Transverse colon (tissue), 4 donors: ENCODE data around the gene MOB1B. TPM values are rescaled to one million over a fixed set of nuclear protein-coding genes. Genes with fewer than 3 reads are reported as not detected.
A peak's percentile ranks its signal among the peaks of the same experiment; 100 is the strongest.

ENCODE experiments used
- DNase-seq: peaks from one replicate; pipeline ENCODE4 v3.0.0-alpha.2; 2019
- H3K27ac ChIP-seq, 4 donors: fragments of 200-600 bp; sonication (generic); 2 replicates each; pipeline ENCODE4 v1.5.1; 2016 to 2018; ENCODE audit warnings: inconsistent platforms in 4 of 4
- H3K27me3 ChIP-seq: fragments of 200-600 bp; sonication (generic); 2 replicates; pipeline ENCODE4 v1.5.1; 2017; ENCODE audit warnings: inconsistent platforms
- H3K36me3 ChIP-seq, 4 donors: fragments of 200-600 bp; sonication (generic); 2 replicates each; pipeline ENCODE4 v1.5.1; 2017 to 2019; ENCODE audit warnings: inconsistent platforms in 4 of 4
- H3K4me1 ChIP-seq, 4 donors: fragments of 200-600 bp; sonication (generic); 2 replicates each; pipeline ENCODE4 v1.5.1; 2017 to 2020; ENCODE audit warnings: inconsistent platforms in 4 of 4
- H3K4me3 ChIP-seq, 4 donors: fragments of 200-600 bp; sonication (generic); 1 replicate in 1 of 4; 2 replicates in 3 of 4; pipeline versions ENCODE4 v1.5.1 to v1.6.1; 2017 to 2019; ENCODE audit warnings: inconsistent platforms in 4 of 4
- H3K9me3 ChIP-seq, 2 donors: fragments of 200-600 bp; sonication (generic); 2 replicates each; pipeline ENCODE4 v1.5.1; 2017 to 2019; ENCODE audit warnings: inconsistent platforms in 2 of 2
- CTCF ChIP-seq, 5 experiments: fragments of 200-600 bp in 3 of 5; fragments of 450-650 bp in 2 of 5; sonication (generic) in 3 of 5; IDR thresholded peaks; 1 replicate in 2 of 5; 2 replicates in 3 of 5; pipeline ENCODE4 v1.5.1; 2016 to 2017; ENCODE audit warnings: antibody characterized with exemption in 5 of 5, inconsistent platforms in 3 of 5, mild to moderate bottlenecking in 2 of 5, moderate library complexity in 1 of 5
- EP300 ChIP-seq: sonication (generic); formaldehyde crosslinking; IDR thresholded peaks from one replicate; pipeline ENCODE4 v1.6.1; 2017; ENCODE audit warnings: antibody characterized with exemption, low read depth
- POLR2A ChIP-seq: fragments of 450-650 bp; IDR thresholded peaks from one replicate; pipeline ENCODE4 v1.6.1; 2016; ENCODE audit warnings: antibody characterized with exemption, mild to moderate bottlenecking, moderate library complexity
- POLR2AphosphoS5 ChIP-seq, 3 donors: sonication (generic); formaldehyde crosslinking; IDR thresholded peaks; one replicate each; pipeline ENCODE4 v1.6.1; 2016; ENCODE audit warnings: antibody characterized with exemption in 3 of 3
- WGBS, 2 donors: methylation state at CpG; one replicate each; pipeline ENCODE4 v1.1.5; 2018; ENCODE audit warnings: low coverage in 1 of 2; 5-methylcytosine and 5-hydroxymethylcytosine counted together
- in situ Hi-C, 4 donors: fragments of 200-750 bp; cut with MboI; loops; one replicate each; pipeline versions ENCODE4 v1.15.0 to v1.15.1; 2017; ENCODE audit warnings: low sequenced_read_pairs in 3 of 4, low pct_ligation_motif_present in 1 of 4, low pct_unique_long_range_greater_than_20kb in 1 of 4
- intact Hi-C: fragments of 100-400 bp; cut with DNase I; formaldehyde crosslinking; loops from one replicate; pipeline ENCODE4 v1.15.1; 2023; ENCODE audit warnings: low total_unique reads
- total RNA-seq, 4 donors: library from RNA; depleted of rRNA; stranded (reverse); fragments of >200 nt; gene quantifications; one replicate each; pipeline ENCODE4 v1.1.0, GENCODE V29; 2016

The MOB1B gene
- total RNA-seq, 4 donors from 2014 or later: 6.7 to 15.4 (median 11.0) TPM

GRCh38 chr4:70993181-70994068, 91.3 kb downstream of the MOB1B start, which contains the start of gene DCK:
DCK (plus strand) TSS chr4:70993649; CDS start chr4:70993836, 187 bp downstream.
- no peaks in the 10 kb centered on the region for H3K9me3 ChIP-seq
- TF ChIP-seq EP300: no peak
- TF ChIP-seq CTCF (IDR thresholded peaks at IDR 0.05): no peak
- peak; percentile 64 to 87 (median 86) for TF ChIP-seq POLR2AphosphoS5 (IDR thresholded peaks at IDR 0.05)
- peak; percentile 94 for TF ChIP-seq POLR2A
- WGBS, 2 donors: 2 to 7% methylated on average over 3 to 33 of the region's 74 CpGs
- in situ Hi-C loops (loop anchor here in 1 of 4 donors (25.0 kb wide), 1 partner anchor 331 kb away; the partner anchor contains the start of gene JCHAIN), intact Hi-C loops (loop anchor here (10.0 kb wide), 1 partner anchor 89 kb away; the partner anchor contains the start of gene MOB1B)
- H3K4me1 ChIP-seq: peaks cover 8 to 49% (median 12%) of the 10 kb centered on the region in 4 donors
- DNase-seq: peak; percentile 94
- H3K27ac ChIP-seq: peak within 1 kb of the TSS; percentile 87 to 92 (median 88)
- peak within 1 kb of the TSS; percentile 57 to 81 (median 70) for H3K4me3 ChIP-seq
- H3K36me3 ChIP-seq: no peaks in the 10 kb centered on the region
- no peaks in the 10 kb centered on the region for H3K27me3 ChIP-seq

DNA sequence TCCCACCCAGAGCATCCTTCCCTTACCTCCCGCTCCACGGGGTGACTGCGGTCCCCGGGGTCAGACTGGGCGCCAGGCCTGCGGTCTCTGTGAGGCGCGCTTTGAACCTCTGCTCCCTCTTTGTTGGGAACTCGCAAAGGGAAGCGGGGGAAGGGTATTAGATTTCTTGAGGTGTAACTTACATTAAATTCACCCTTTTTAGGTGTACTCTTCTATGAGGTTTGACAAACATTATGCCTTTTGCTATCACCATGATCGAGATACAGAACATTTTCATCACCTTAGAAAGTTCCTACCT, 91.8 kb downstream of the MOB1B start:
- no peak for DNase-seq
- Histone ChIP-seq H3K27me3 (no peaks in the 10 kb centered on the region), H3K4me1 (peaks cover 8 to 49% (median 12%) of the 10 kb centered on the region in 4 donors), H3K4me3 (peak overlapping the region; percentile 57 to 81 (median 70)), H3K27ac (peak overlapping the region; percentile 87 to 92 (median 88)), H3K36me3 (no peaks in the 10 kb centered on the region), H3K9me3 (no peaks in the 10 kb centered on the region)
- WGBS, 2 donors: 0 to 3% methylated on average over 1 to 11 of the region's 11 CpGs
- intact Hi-C loops (loop anchor here (10.0 kb wide), 1 partner anchor 89 kb away; the partner anchor contains the start of gene MOB1B), in situ Hi-C loops (loop anchor here in 1 of 4 donors (25.0 kb wide), 1 partner anchor 332 kb away; the partner anchor contains the start of gene JCHAIN)
- TF ChIP-seq EP300: no peak
- TF ChIP-seq POLR2A: no peak
- no peak for TF ChIP-seq POLR2AphosphoS5 (IDR thresholded peaks at IDR 0.05)
- TF ChIP-seq CTCF (IDR thresholded peaks at IDR 0.05): no peak

DNA sequence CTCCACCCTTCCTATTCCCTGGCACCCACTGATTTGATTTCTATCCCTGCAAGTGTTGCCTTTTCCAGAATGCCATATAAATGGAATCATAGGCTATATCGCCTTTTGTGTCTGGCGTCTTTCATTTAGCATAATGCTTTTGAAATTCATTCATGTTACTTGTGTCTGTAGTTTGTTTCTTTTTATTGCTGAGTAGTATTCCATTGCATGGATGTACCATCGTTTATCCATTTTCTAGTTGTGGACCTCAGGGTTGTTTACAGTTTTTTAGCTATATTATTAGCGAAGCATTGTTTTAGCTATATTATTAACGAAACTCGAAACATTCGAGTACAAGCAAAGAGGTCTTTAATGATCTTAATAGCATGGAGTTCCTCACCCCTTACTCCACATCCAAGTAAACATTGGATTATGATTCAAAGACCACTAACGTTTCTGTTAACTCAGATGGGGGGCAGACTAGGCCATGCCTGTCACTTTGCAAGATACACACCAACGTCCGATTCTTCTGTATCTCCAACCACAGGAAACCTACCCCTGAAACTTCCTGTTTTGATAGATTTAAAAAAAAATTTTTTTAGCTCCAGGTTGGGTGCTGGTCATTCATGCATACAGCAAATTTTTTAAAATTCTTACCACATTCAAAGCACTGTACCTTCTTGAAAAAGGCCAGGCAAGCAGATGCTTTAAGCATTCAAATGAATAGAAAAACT, 92.4 kb downstream of the MOB1B start:
- H3K27me3 ChIP-seq: no peaks in the 10 kb centered on the region
- peaks cover 8 to 49% (median 12%) of the 10 kb centered on the region in 4 donors for H3K4me1 ChIP-seq
- no peaks in the 10 kb centered on the region for H3K36me3 ChIP-seq
- WGBS, 2 donors: 59 to 66% methylated on average over 10 of the region's 10 CpGs
- in situ Hi-C loops: loop anchor here in 1 of 4 donors (25.0 kb wide), 1 partner anchor 332 kb away; the partner anchor contains the start of gene JCHAIN
- DNase-seq: no peak
- intact Hi-C loops: loop anchor here (10.0 kb wide), 1 partner anchor 90 kb away; the partner anchor contains the start of gene MOB1B
- TF ChIP-seq POLR2AphosphoS5 (IDR thresholded peaks at IDR 0.05) (no peak), CTCF (IDR thresholded peaks at IDR 0.05) (no peak), POLR2A (no peak), EP300 (no peak)
- no peaks in the 10 kb centered on the region for H3K9me3 ChIP-seq
- H3K27ac ChIP-seq: peak overlapping the region; percentile 87 to 92 (median 88)
- H3K4me3 ChIP-seq: peak overlapping the region in 3 of 4 donors; percentile 57 to 80 (median 59)
